ENCODE data around the gene COPS8. TPM values are rescaled to one million over a fixed set of nuclear protein-coding genes. Genes with fewer than 3 reads are reported as not detected.

The COPS8 gene
- total and polyA plus RNA-seq, 7 experiments from 2014 or later = 31.2 to 55.5 (median 43.6) TPM

DNA sequence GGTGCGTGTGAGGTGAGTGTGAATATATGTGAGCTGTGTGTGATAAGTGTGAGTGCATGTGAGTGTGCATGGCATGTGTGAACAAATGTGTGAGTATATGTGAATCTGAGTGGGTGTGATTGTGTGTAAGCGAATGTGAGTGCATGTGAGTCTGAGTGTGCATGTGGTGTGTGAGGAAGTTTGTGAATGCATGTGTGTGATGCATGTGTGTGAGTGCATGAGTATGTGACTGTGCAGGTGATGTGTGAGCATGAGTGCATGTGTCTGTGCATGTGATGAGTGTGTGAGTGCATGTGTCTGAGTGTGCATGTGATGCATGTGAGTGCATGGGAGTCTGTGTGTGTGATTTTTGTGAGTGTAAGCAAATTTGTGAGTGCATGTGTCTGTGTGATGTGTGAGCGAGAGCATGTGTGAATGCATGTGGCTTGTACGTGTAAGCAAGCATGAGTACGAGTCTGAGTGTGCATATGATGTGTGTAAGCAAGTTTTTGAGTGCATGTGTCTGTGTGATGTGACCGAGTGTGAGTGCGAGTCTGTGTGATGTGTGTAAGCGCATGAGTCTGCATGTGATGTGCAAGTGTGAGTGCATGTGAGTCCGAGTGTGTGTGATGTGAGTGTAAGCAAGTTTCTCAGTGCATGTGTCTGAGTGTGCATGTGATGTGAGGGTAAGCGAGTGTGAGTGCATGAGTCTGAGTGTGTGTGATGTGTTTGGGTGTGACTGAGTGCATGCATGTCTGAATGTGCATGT lies 43.3 kb downstream of the COPS8 start:
- H3K27ac Mint-ChIP-seq = no peak overlapping the region
- DNase-seq (no peak), ATAC-seq (no peak)
- no peaks in the 10 kb centered on the region for H3K9me3 Mint-ChIP-seq
- Histone ChIP-seq H3K9me3 (ENCODE audit: control insufficient read depth in 2 of 3, low read length in 3 of 3) (no peaks in the 10 kb centered on the region), H3K27ac (ENCODE audit: low read depth, low read length) (no peak overlapping the region), H3K27me3 (ENCODE audit: control insufficient read depth in 2 of 2, insufficient read depth in 2 of 2, low read length in 2 of 2) (no peaks in the 10 kb centered on the region), H3K4me3 (ENCODE audit: low read length) (no peak overlapping the region), H3K36me3 (ENCODE audit: control insufficient read depth in 2 of 3, insufficient read depth in 3 of 3, low read length in 3 of 3) (no peaks in the 10 kb centered on the region), H3K4me1 (ENCODE audit: control insufficient read depth in 2 of 2, insufficient read depth in 2 of 2, low read length in 2 of 2) (no peaks in the 10 kb centered on the region)
- no peaks in the 10 kb centered on the region for H3K36me3 Mint-ChIP-seq
- no peaks in the 10 kb centered on the region for H3K27me3 Mint-ChIP-seq
- H3K4me3 Mint-ChIP-seq = no peak overlapping the region
- intact Hi-C loops (cut with micrococcal nuclease) = loop anchor here in 1 of 2 donors (10.0 kb wide), 1 partner anchor 446 kb away; no protein-coding TSS in a partner anchor
- POLR2A ChIA-PET = no interaction called here
- CTCF ChIA-PET = no interaction called here
- H3K4me1 Mint-ChIP-seq = no peaks in the 10 kb centered on the region

DNA sequence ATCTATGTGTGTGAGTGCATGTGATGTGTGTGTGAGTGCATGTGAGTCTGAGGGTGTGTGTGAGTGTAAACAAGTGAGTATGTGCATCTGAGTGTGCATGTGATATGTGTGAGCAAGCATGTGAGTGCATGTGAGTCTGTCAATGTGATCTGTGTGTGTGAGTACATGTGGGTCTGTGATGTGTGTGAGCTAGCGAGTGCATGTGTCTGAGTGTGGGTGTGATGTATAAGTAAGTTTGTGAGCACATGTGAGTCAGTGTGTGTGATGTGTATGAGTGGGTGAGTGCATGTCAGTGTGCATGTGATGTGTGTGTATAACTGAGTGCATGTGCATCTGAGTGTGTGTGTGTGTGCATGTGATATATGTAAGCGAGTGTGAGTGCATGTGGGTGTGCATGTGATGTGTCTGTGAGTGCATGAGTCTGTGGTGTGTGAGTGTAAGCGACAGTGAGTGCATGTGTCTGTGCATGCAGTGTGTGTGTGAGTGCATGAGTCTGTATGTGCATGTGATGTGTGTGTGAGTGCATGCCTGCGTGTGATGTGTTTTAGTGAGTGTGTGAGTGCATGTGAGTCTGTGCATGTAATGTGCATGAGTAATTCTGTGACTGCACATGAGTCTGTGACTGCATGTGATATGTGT lies 44.1 kb downstream of the COPS8 start:
- Histone ChIP-seq H3K4me3 (ENCODE audit: low read length) (no peak overlapping the region), H3K27me3 (ENCODE audit: control insufficient read depth in 2 of 2, insufficient read depth in 2 of 2, low read length in 2 of 2) (no peaks in the 10 kb centered on the region), H3K9me3 (ENCODE audit: control insufficient read depth in 2 of 3, low read length in 3 of 3) (no peaks in the 10 kb centered on the region), H3K27ac (ENCODE audit: low read depth, low read length) (no peak overlapping the region), H3K4me1 (ENCODE audit: control insufficient read depth in 2 of 2, insufficient read depth in 2 of 2, low read length in 2 of 2) (no peaks in the 10 kb centered on the region), H3K36me3 (ENCODE audit: control insufficient read depth in 2 of 3, insufficient read depth in 3 of 3, low read length in 3 of 3) (no peaks in the 10 kb centered on the region)
- Mint-ChIP-seq H3K27ac (no peak overlapping the region), H3K4me3 (no peak overlapping the region), H3K36me3 (no peaks in the 10 kb centered on the region), H3K9me3 (no peaks in the 10 kb centered on the region), H3K4me1 (no peaks in the 10 kb centered on the region), H3K27me3 (no peaks in the 10 kb centered on the region)
- DNase-seq (no peak), ATAC-seq (peak; percentile 5)
- intact Hi-C loops (cut with micrococcal nuclease) = loop anchor here in 1 of 2 donors (10.0 kb wide), 1 partner anchor 445 kb away; no protein-coding TSS in a partner anchor
- POLR2A ChIA-PET = no interaction called here
- CTCF ChIA-PET = no interaction called here

GRCh38 chr2:237130562-237131421 lies 45.1 kb downstream of the COPS8 start:
- ChIA-PET POLR2A (no interaction called here), CTCF (no interaction called here)
- H3K4me3 Mint-ChIP-seq = no peak overlapping the region
- no peaks in the 10 kb centered on the region for H3K9me3 ChIP-seq (ENCODE audit: control insufficient read depth in 2 of 3, low read length in 3 of 3)
- H3K27me3 ChIP-seq (ENCODE audit: control insufficient read depth in 2 of 2, insufficient read depth in 2 of 2, low read length in 2 of 2) = no peaks in the 10 kb centered on the region
- intact Hi-C loops (cut with micrococcal nuclease) = no loop called here
- H3K27ac ChIP-seq (ENCODE audit: low read depth, low read length) = no peak overlapping the region
- no peaks in the 10 kb centered on the region for H3K4me1 ChIP-seq (ENCODE audit: control insufficient read depth in 2 of 2, insufficient read depth in 2 of 2, low read length in 2 of 2)
- H3K27me3 Mint-ChIP-seq = no peaks in the 10 kb centered on the region
- H3K36me3 ChIP-seq (ENCODE audit: control insufficient read depth in 2 of 3, insufficient read depth in 3 of 3, low read length in 3 of 3) = no peaks in the 10 kb centered on the region
- DNase-seq = no peak
- no peaks in the 10 kb centered on the region for H3K4me1 Mint-ChIP-seq
- no peak overlapping the region for H3K27ac Mint-ChIP-seq
- H3K36me3 Mint-ChIP-seq = no peaks in the 10 kb centered on the region
- H3K9me3 Mint-ChIP-seq = no peaks in the 10 kb centered on the region
- H3K4me3 ChIP-seq (ENCODE audit: low read length) = no peak overlapping the region
- ATAC-seq = no peak

DNA sequence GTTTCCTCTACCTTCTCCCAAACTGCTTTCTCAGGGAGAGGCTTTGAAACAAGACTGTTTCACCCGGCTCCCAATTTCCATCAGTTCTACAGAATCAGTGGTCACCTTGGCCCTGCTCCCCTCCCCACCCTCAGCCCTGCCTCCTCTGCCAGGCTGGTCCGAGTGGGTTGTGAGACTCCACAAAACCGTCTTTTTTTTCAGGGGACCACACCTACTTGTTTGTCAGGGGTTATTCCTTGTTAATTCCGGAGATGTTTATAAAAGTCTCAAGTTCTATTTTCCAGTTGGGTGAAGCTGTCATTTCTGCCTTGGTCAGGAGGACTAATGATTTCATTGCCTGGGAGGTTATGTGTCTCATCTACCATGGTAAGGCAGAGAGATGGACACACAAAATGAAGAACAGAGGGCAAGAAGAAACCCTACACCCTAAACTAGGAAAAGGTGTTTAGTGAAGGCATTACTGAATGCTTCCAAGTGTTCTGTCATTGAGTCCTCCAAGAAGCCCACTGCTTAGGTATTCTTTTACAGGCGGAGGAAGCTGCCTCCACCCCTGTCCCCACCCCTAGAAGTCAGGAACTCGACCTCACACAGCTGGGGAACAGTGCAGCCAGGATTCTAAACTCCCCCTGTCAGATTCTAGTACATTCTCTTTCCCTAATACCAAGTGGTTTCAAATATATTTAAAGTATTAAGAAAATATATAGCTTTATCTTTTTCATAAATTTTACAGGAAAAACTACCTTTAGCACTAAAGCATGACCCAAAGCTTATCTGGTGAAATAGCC lies 46.3 kb downstream of the COPS8 start:
- no peaks in the 10 kb centered on the region for H3K27me3 ChIP-seq (ENCODE audit: control insufficient read depth in 2 of 2, insufficient read depth in 2 of 2, low read length in 2 of 2)
- DNase-seq (no peak), ATAC-seq (no peak)
- no peaks in the 10 kb centered on the region for H3K4me1 ChIP-seq (ENCODE audit: control insufficient read depth in 2 of 2, insufficient read depth in 2 of 2, low read length in 2 of 2)
- ChIA-PET POLR2A (no interaction called here), CTCF (no interaction called here)
- Mint-ChIP-seq H3K27me3 (no peaks in the 10 kb centered on the region), H3K9me3 (no peaks in the 10 kb centered on the region), H3K4me3 (no peak overlapping the region), H3K4me1 (no peaks in the 10 kb centered on the region), H3K27ac (no peak overlapping the region), H3K36me3 (no peaks in the 10 kb centered on the region)
- H3K4me3 ChIP-seq (ENCODE audit: low read length) = no peak overlapping the region
- H3K9me3 ChIP-seq (ENCODE audit: control insufficient read depth in 2 of 3, low read length in 3 of 3) = no peaks in the 10 kb centered on the region
- H3K36me3 ChIP-seq (ENCODE audit: control insufficient read depth in 2 of 3, insufficient read depth in 3 of 3, low read length in 3 of 3) = no peaks in the 10 kb centered on the region
- H3K27ac ChIP-seq (ENCODE audit: low read depth, low read length) = no peak overlapping the region
- intact Hi-C loops (cut with micrococcal nuclease) = no loop called here

DNA sequence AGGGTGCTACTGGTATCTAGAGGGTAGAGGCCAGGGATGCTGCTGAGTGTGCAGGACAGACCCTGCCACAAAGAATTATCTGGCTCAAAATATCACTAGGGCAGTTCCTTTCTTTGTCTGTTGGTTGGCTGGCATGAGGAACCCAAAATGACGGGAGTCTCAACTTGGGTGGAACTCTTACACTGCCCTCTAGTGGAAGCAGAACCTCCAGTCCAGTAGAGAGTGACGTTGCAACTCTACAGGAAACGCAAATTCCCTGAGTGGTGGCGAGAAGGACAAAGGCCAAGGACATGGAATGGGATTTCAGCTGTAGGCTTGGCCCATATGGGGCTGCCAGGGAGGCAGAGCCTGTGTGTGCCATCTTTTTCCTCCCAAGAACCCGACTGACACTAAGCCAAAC lies 47.1 kb downstream of the COPS8 start:
- H3K27ac Mint-ChIP-seq = no peak overlapping the region
- H3K36me3 Mint-ChIP-seq = no peaks in the 10 kb centered on the region
- Histone ChIP-seq H3K4me1 (ENCODE audit: control insufficient read depth in 2 of 2, insufficient read depth in 2 of 2, low read length in 2 of 2) (no peaks in the 10 kb centered on the region), H3K36me3 (ENCODE audit: control insufficient read depth in 2 of 3, insufficient read depth in 3 of 3, low read length in 3 of 3) (no peaks in the 10 kb centered on the region), H3K4me3 (ENCODE audit: low read length) (no peak overlapping the region), H3K27me3 (ENCODE audit: control insufficient read depth in 2 of 2, insufficient read depth in 2 of 2, low read length in 2 of 2) (no peaks in the 10 kb centered on the region), H3K27ac (ENCODE audit: low read depth, low read length) (no peak overlapping the region), H3K9me3 (ENCODE audit: control insufficient read depth in 2 of 3, low read length in 3 of 3) (no peaks in the 10 kb centered on the region)
- no peaks in the 10 kb centered on the region for H3K4me1 Mint-ChIP-seq
- CTCF ChIA-PET = no interaction called here
- H3K27me3 Mint-ChIP-seq = no peaks in the 10 kb centered on the region
- no peak for ATAC-seq
- intact Hi-C loops (cut with micrococcal nuclease) = no loop called here
- no peak for DNase-seq
- POLR2A ChIA-PET = no interaction called here
- H3K4me3 Mint-ChIP-seq = no peak overlapping the region
- H3K9me3 Mint-ChIP-seq = no peaks in the 10 kb centered on the region

- ChIA-PET POLR2A (no interaction called here), CTCF (interaction anchor here (1.2 to 1.3 kb wide), 2 partner anchors 9 to 13 kb away, joined by 4 to 6 read pairs; no protein-coding TSS in a partner anchor)
- H3K4me1 Mint-ChIP-seq = no peaks in the 10 kb centered on the region
- no peak overlapping the region for H3K4me3 Mint-ChIP-seq
- no peaks in the 10 kb centered on the region for H3K27me3 ChIP-seq (ENCODE audit: control insufficient read depth in 2 of 2, insufficient read depth in 2 of 2, low read length in 2 of 2)
- ATAC-seq = no peak
- H3K27ac Mint-ChIP-seq = no peak overlapping the region
- H3K4me1 ChIP-seq (ENCODE audit: control insufficient read depth in 2 of 2, insufficient read depth in 2 of 2, low read length in 2 of 2) = no peaks in the 10 kb centered on the region
- no peak overlapping the region for H3K4me3 ChIP-seq (ENCODE audit: low read length)
- no peak overlapping the region for H3K27ac ChIP-seq (ENCODE audit: low read depth, low read length)
- no peaks in the 10 kb centered on the region for H3K9me3 ChIP-seq (ENCODE audit: control insufficient read depth in 2 of 3, low read length in 3 of 3)
- no peaks in the 10 kb centered on the region for H3K36me3 ChIP-seq (ENCODE audit: control insufficient read depth in 2 of 3, insufficient read depth in 3 of 3, low read length in 3 of 3)
- no peak for DNase-seq
- peaks cover 0 to 1% (median 0%) of the 10 kb centered on the region in 11 donors for H3K9me3 Mint-ChIP-seq
- H3K27me3 Mint-ChIP-seq = no peaks in the 10 kb centered on the region
- no peaks in the 10 kb centered on the region for H3K36me3 Mint-ChIP-seq
- intact Hi-C loops (cut with micrococcal nuclease) = no loop called here
Measured at GRCh38 chr2:237134321-237135230, 48.9 kb downstream of the COPS8 start.
